Suprapubic skin (tissue), 3 donors: Measurements from ENCODE around the gene TTC1.

ENCODE experiments used
- CTCF ChIP-seq, 2 donors: fragments of 200-600 bp in 1 of 2; fragments of 450-650 bp in 1 of 2; sonication (generic) in 1 of 2; IDR thresholded peaks; one replicate each; pipeline ENCODE4 v1.5.1; 2016 to 2019; ENCODE audit warnings: antibody characterized with exemption in 2 of 2, mild to moderate bottlenecking in 1 of 2, moderate library complexity in 1 of 2
- POLR2AphosphoS5 ChIP-seq, 3 donors: sonication (generic); formaldehyde crosslinking; IDR thresholded peaks; one replicate each; pipeline ENCODE4 v1.6.1; 2017; ENCODE audit warnings: antibody characterized with exemption in 3 of 3

DNA sequence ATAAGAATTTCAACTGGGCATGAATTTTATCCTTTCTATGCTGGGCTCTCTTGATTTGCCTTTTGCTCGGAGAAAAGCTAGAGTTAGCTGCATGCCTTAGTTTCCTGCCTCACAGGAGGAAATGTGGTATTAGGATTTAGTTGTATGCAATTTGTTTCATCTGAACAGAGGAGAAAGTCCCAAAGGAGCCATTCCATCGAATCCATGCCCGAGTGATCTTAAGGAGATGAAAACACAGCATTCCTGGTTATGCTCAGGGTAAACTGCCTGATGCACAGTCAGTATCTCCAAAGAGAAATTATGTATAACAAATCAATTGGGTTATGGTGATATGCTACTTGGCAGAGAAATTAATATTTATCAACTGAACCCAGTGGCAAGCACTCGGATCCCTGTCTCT lies 51.1 kb downstream of the TTC1 start:
- TF ChIP-seq CTCF (IDR thresholded peaks at IDR 0.05) (no peak), POLR2AphosphoS5 (IDR thresholded peaks at IDR 0.05) (no peak)
